HG03439 (cell line): ENCODE results near the gene GAMT.
A peak's percentile ranks its signal among the peaks of the same experiment; 100 is the strongest.
"Not testable (repeated sequence)": the region's sequence is repeated elsewhere in the genome, so short reads cannot be mapped to it uniquely, and the experiment has no call there.

ENCODE experiments used
- ATAC-seq: cut with Tn5 transposase; IDR thresholded peaks from one replicate; pipeline ENCODE4 v1.9.1; 2021; ENCODE audit warnings: mild to moderate bottlenecking, moderate library complexity; ENCODE audit not compliant: unreplicated experiment

The GAMT gene

GRCh38 chr19:1401138-1401888 is at the start of gene GAMT:
Gene GAMT, minus strand, starts transcription at chr19:1401542. Its CDS starts 66 bp downstream, at chr19:1401476.
- no peak for ATAC-seq

- no peak for ATAC-seq
These were observed 48.4 kb upstream of the GAMT start, which contains the start of gene APC2 for GRCh38 chr19:1449467-1450442. Gene APC2, plus strand, starts transcription at chr19:1450121. Its CDS starts 2,881 bp downstream, at chr19:1453002.

DNA sequence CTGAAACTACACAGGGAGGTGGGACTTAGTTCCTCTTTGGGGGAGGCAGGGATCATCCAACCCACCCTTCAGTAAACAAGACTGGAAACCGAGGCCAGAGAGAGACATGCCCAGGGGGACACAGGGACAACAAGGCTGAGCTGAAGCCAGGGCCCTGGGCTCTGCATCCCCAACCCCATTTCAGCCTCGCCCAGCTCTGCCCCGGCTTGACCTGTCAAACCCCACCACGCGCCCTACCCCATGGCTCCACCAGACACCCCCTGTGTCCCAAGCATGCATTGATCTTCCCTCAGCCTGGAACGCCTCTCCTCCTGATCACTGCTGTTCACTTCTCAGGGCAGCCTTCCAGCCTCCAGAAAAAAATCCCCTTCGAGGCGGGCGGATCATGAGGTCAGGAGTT is 46.6 kb upstream of the GAMT start:
- ATAC-seq, result no peak

DNA sequence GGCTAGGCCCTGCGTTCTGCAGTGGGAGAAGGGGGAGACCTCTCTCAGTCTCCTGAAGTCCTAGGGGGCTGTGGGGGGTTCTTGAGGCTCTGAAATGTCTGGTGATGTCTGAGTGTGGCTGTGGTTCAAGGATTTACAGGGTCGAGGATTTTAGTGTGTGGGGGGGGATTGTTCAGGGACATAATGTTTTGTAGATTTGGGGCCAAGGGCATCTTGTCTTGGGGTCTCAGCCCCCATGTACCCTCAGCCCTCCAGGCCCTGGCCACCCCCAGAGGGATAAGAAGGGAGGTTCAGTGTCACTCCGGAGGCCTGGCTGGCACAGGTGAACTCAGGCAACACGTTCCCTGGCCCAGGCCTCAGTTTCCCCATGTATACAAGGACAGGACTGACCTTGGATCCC is 46.2 kb upstream of the GAMT start:
- ATAC-seq, result no peak

GRCh38 chr19:1446713-1447481 is 45.6 kb upstream of the GAMT start:
- ATAC-seq, result no peak

GRCh38 chr19:1445932-1446712 is 44.8 kb upstream of the GAMT start:
- no peak for ATAC-seq

GRCh38 chr19:1445185-1445931 is 44.0 kb upstream of the GAMT start:
- ATAC-seq, result peak; percentile 54

DNA sequence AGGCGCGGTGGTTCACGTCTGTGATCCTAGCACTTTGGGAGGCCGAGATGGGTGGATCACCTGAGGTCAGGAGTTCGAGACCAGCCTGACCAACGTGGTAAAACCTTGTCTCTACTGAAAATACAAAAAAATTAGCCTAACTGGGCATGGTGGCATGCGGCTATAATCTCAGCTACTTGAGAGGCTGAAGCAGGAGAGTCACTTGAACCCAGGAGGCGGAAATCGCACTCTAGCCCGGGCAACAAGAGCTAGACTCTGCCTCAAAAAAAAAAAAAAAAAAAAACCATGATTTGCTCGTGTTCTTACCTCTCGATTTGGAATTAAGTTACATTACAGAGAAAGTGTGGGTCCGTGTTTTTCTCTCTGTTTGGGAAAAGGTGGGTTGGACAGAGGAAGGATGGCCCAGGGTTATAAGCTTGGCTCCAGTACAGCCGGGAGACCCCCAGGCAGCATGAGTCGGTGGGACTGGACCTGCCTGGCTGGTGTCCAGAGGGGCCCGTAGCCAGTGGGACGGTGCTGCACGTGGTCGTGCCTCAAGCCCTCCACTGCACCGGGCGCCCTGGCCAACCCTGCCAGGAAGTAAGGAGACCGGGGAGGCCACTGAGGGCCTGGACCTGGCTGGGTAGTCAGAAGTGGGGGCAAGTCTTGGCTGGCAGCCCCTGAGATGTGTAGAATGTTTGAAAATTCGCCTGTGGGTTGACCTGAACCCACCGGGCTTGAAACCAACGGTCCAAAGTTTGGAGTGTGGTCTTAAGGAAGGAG is 40.5 kb upstream of the GAMT start:
- ATAC-seq, result no peak

GRCh38 chr19:1441022-1441426 is 39.7 kb upstream of the GAMT start:
- ATAC-seq, result no peak

DNA sequence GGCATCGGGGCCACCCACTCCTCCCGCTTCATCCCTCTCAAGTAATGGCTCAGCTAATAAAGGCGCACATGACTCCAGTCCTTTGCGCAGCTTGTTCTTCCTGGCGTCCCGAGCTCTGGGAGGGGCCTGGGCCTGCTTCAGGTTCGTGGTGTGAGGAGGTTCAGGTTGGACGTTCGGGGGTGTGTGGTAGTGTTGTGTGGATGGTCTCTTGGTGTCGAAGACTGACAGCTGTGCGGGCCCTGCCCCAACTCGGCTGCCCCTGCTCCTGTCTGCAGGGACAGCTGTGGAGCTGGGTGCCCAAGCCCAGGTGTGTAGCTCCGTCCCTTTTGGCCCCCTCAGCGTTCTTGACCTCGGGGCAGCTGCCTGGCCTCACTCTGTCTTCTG is 39.1 kb upstream of the GAMT start:
- ATAC-seq, result no peak

GRCh38 chr19:1439525-1440417 is 38.4 kb upstream of the GAMT start:
- ATAC-seq, result not testable (repeated sequence)

GRCh38 chr19:1438933-1439354 is 37.6 kb upstream of the GAMT start:
- no peak for ATAC-seq

DNA sequence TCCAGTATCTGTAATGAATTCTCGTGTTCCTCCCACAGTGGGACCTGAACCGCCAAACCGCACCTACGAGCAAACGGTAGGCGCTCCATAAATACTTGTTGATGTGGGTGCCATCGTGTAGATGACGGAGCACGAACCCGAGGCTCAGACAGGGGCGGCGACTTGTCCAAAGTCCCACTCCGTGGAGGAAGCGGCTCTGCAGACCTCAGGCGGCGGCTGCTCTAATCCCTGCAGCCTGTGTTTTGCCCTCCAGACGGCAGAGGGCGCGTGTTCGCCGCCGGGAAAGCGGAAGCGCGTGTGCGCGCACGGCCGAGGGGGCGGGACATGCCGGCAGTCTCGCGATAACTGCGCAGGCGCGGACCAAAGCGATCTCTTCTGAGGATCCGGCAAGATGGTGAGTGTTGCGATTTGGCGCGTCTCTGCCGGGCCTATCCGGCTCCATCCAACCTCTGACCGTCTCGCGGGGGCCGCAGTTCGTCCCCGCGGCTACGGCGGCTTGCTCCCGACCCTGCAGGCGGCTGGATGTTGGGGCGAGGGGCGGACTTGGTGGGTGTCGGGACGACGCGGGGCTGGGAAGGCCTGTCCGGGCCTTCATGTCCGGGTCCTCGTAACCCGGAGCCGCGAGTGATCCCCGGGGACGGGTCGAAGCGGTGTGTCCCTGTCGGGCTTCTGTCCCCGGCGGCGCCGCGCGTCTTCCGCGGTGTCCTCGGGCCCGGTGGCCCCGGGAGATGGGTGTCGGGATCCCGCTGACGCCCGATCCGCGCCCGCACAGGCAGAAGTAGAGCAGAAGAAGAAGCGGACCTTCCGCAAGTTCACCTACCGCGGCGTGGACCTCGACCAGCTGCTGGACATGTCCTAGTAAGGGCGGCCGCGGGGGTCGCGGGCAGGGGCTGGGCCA is 36.9 kb upstream of the GAMT start, which contains the start of gene RPS15:
TSS of gene RPS15 (plus strand) at position 362 of the 898 bp plus-strand sequence. CDS start at position 392, 30 bp downstream.
- ATAC-seq, result peak; percentile 83

- no peak for ATAC-seq
These were observed 36.3 kb upstream of the GAMT start for GRCh38 chr19:1437609-1438008.

GRCh38 chr19:1435378-1435989 is 34.1 kb upstream of the GAMT start:
- no peak for ATAC-seq

DNA sequence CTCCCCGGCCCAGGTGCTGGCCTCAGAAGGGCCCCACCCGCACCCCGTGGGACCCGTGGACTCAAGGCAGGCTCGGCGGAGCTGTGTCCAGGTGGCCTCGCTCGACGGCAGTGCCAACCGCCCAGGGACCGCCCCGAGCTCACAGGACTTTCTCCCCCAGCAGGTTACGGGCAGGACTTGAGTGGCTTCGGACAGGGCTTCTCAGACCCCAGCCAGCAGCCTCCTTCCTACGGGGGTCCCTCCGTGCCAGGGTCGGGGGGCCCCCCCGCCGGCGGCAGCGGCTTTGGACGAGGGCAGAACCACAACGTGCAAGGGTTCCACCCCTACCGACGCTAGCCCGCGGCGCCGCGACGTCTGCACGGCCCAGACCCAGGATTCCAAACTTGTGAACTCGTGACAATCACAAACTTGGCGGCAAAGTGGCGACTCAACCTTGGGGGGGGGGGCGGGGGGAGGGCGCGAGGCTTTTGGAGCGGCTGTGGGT is 33.3 kb upstream of the GAMT start:
- ATAC-seq, result no peak
